Mesenchymal stem cell (in vitro differentiated cells and primary cell): ENCODE data around the gene NCOA7.
A peak's percentile ranks its signal among the peaks of the same experiment; 100 is the strongest.

Experiments used
- DNase-seq: peaks from one replicate; pipeline ENCODE4 v3.0.0-alpha.2; 2013
- H2AFZ ChIP-seq: one replicate; pipeline ENCODE4 v1.6.1; 2013; ENCODE audit warnings: low read depth, mild to moderate bottlenecking, control low read depth, inconsistent platforms, low read length, moderate library complexity
- H2AK5ac ChIP-seq: 2 replicates; pipeline ENCODE4 v1.6.1; 2013; ENCODE audit warnings: low read length, moderate library complexity, mild to moderate bottlenecking, inconsistent platforms; ENCODE audit not compliant: severe bottlenecking
- H2BK120ac ChIP-seq: one replicate; pipeline ENCODE4 v1.6.1; 2013; ENCODE audit warnings: low read depth, mild to moderate bottlenecking, inconsistent platforms, low read length, moderate library complexity
- H2BK12ac ChIP-seq, 2 experiments: one replicate each; pipeline ENCODE4 v1.6.1; 2013; ENCODE audit warnings: inconsistent platforms in 2 of 2, low read length in 2 of 2, mild to moderate bottlenecking in 2 of 2, moderate library complexity in 2 of 2, control low read depth in 1 of 2
- H2BK15ac ChIP-seq: one replicate; pipeline ENCODE4 v1.6.1; 2013; ENCODE audit warnings: mild to moderate bottlenecking, low read depth, inconsistent platforms; ENCODE audit not compliant: poor library complexity, severe bottlenecking
- H2BK5ac ChIP-seq: 2 replicates; pipeline ENCODE4 v1.6.1; 2013; ENCODE audit warnings: low read depth, mild to moderate bottlenecking, low read length, control low read depth, inconsistent platforms; ENCODE audit not compliant: poor library complexity, severe bottlenecking
- H3K14ac ChIP-seq, 2 experiments: one replicate each; pipeline ENCODE4 v1.6.1; 2013; ENCODE audit warnings: inconsistent platforms in 2 of 2, low read length in 2 of 2, control low read depth in 1 of 2, mild to moderate bottlenecking in 1 of 2, moderate library complexity in 1 of 2
- H3K18ac ChIP-seq, 2 experiments: one replicate each; pipeline ENCODE4 v1.6.1; 2013; ENCODE audit warnings: inconsistent platforms in 2 of 2, low read length in 2 of 2, control low read depth in 1 of 2, low read depth in 1 of 2, mild to moderate bottlenecking in 1 of 2
- H3K23ac ChIP-seq, 2 experiments: one replicate each; pipeline ENCODE4 v1.6.1; 2013; ENCODE audit warnings: inconsistent platforms in 2 of 2, low read length in 2 of 2, mild to moderate bottlenecking in 2 of 2, moderate library complexity in 2 of 2, control low read depth in 1 of 2
- H3K27ac ChIP-seq: 2 replicates; pipeline ENCODE4 v1.5.1; 2013; ENCODE audit warnings: mild to moderate bottlenecking, moderate library complexity, low read length, control low read depth, inconsistent platforms; ENCODE audit not compliant: poor library complexity, severe bottlenecking
- H3K27me3 ChIP-seq, 2 experiments: 2 replicates each; pipeline versions ENCODE4 v1.6.1 to v1.7.0; 2013; ENCODE audit warnings: low read length in 2 of 2, mild to moderate bottlenecking in 2 of 2, moderate library complexity in 2 of 2, control low read depth in 1 of 2, inconsistent platforms in 1 of 2; ENCODE audit not compliant: control insufficient read depth in 1 of 2, insufficient read depth in 1 of 2
- H3K36me3 ChIP-seq, 2 experiments: 2 replicates each; pipeline versions ENCODE4 v1.6.1 to v1.7.0; 2013; ENCODE audit warnings: low read length in 2 of 2, control low read depth in 1 of 2, inconsistent platforms in 1 of 2, low read depth in 1 of 2, mild to moderate bottlenecking in 1 of 2; ENCODE audit not compliant: insufficient read depth in 2 of 2, control insufficient read depth in 1 of 2
- H3K4ac ChIP-seq, 2 experiments: one replicate each; pipeline ENCODE4 v1.6.1; 2013; ENCODE audit warnings: inconsistent platforms in 2 of 2, low read length in 2 of 2, mild to moderate bottlenecking in 2 of 2, moderate library complexity in 2 of 2, control low read depth in 1 of 2, low read depth in 1 of 2
- H3K4me1 ChIP-seq: 2 replicates; pipeline ENCODE4 v1.6.1; 2013; ENCODE audit warnings: low read depth, low read length, control low read depth; ENCODE audit not compliant: control insufficient read depth, insufficient read depth
- H3K4me2 ChIP-seq: 2 replicates; pipeline ENCODE4 v1.6.1; 2013; ENCODE audit warnings: low read length, mild to moderate bottlenecking, inconsistent platforms; ENCODE audit not compliant: poor library complexity, severe bottlenecking
- H3K4me3 ChIP-seq, 2 experiments: 2 replicates each; pipeline versions ENCODE4 v1.5.1 to v1.7.0; 2013; ENCODE audit warnings: low read length in 2 of 2, mild to moderate bottlenecking in 2 of 2, control low read depth in 1 of 2, low read depth in 1 of 2; ENCODE audit not compliant: insufficient read depth in 1 of 2
- H3K79me1 ChIP-seq: replicated peaks from 2 replicates; pipeline ENCODE4 v1.6.1; 2013; ENCODE audit warnings: mild to moderate bottlenecking, control low read depth, low read length, inconsistent platforms; ENCODE audit not compliant: poor library complexity, severe bottlenecking
- H3K9ac ChIP-seq: 2 replicates; pipeline ENCODE4 v1.7.0; 2013; ENCODE audit warnings: mild to moderate bottlenecking, low read length, moderate library complexity
- H3K9me3 ChIP-seq: 2 replicates; pipeline ENCODE4 v1.7.0; 2013; ENCODE audit warnings: mild to moderate bottlenecking, low read length; ENCODE audit not compliant: control insufficient read depth
- H4K8ac ChIP-seq: one replicate; pipeline ENCODE4 v1.6.1; 2013; ENCODE audit warnings: inconsistent platforms, mild to moderate bottlenecking, low read length, moderate library complexity
- H4K91ac ChIP-seq: one replicate; pipeline ENCODE4 v1.6.1; 2013; ENCODE audit warnings: mild to moderate bottlenecking, low read length, inconsistent platforms
- WGBS: methylation state at CpG from one replicate; pipeline ENCODE4 v1.1.7; 2013; ENCODE audit warnings: mixed read lengths; 5-methylcytosine and 5-hydroxymethylcytosine counted together

NCOA7 gene

GRCh38 chr6:125944434-125944816 is 153.7 kb downstream of the NCOA7 start:
- Histone ChIP-seq H3K9ac (peak overlapping the region; percentile 59), H3K36me3 (no peaks in the 10 kb centered on the region), H3K14ac (no peak overlapping the region), H3K4me1 (peaks cover 1% of the 10 kb centered on the region), H4K91ac (no peak overlapping the region), H2AFZ (no peak overlapping the region), H2AK5ac (no peak overlapping the region), H2BK15ac (no peak overlapping the region), H3K27me3 (no peaks in the 10 kb centered on the region), H4K8ac (no peak overlapping the region), H3K9me3 (no peaks in the 10 kb centered on the region), H2BK120ac (no peak overlapping the region), H2BK12ac (no peak overlapping the region), H3K79me1 (no peaks in the 10 kb centered on the region), H3K4me2 (no peak overlapping the region), H3K23ac (no peak overlapping the region), H3K27ac (no peak overlapping the region), H3K4ac (no peak overlapping the region), H2BK5ac (no peak overlapping the region), H3K4me3 (no peak overlapping the region), H3K18ac (no peak overlapping the region)
- 0% methylated on average over 2 of the region's 5 CpGs for WGBS
- DNase-seq: peak; percentile 92

DNA sequence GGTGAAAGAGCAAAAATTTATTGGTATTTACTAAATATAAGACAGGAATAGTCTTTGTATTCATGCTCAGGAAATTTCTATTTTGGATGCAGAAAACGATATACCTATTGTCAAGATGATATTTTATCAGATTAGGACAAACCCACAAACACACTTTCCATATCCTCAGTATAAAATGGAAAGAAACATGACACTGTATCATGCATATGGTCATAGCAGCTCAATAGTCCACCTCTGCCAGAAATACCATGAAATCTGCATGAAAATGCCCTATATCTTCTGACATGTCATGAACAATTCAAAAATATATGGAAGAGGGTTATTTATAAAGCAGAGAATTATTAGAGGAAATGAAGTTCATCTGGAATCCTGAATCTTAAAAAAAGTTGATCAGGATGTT is 154.1 kb downstream of the NCOA7 start:
- Histone ChIP-seq H3K4me2 (no peak overlapping the region), H3K27me3 (no peaks in the 10 kb centered on the region), H3K4me1 (peaks cover 1% of the 10 kb centered on the region), H4K8ac (no peak overlapping the region), H3K36me3 (no peaks in the 10 kb centered on the region), H3K9me3 (no peaks in the 10 kb centered on the region), H3K4me3 (no peak overlapping the region), H2AK5ac (no peak overlapping the region), H3K4ac (no peak overlapping the region), H3K18ac (no peak overlapping the region), H3K79me1 (no peaks in the 10 kb centered on the region), H3K9ac (peak overlapping the region; percentile 59), H3K27ac (no peak overlapping the region), H2BK5ac (no peak overlapping the region), H3K14ac (no peak overlapping the region), H3K23ac (no peak overlapping the region), H4K91ac (no peak overlapping the region), H2BK120ac (no peak overlapping the region), H2BK12ac (no peak overlapping the region), H2AFZ (no peak overlapping the region), H2BK15ac (no peak overlapping the region)
- DNase-seq: peak; percentile 20
- WGBS: no CpG with 5 or more reads among the region's 1 CpG

GRCh38 chr6:125945378-125946141 is 154.8 kb downstream of the NCOA7 start:
- H3K4me3 ChIP-seq: peak overlapping the region in 1 of 2 experiments; percentile 25
- H3K36me3 ChIP-seq: no peaks in the 10 kb centered on the region
- H2BK12ac ChIP-seq: no peak overlapping the region
- no peak overlapping the region for H3K4me2 ChIP-seq
- H2AK5ac ChIP-seq: no peak overlapping the region
- H2AFZ ChIP-seq: no peak overlapping the region
- peak overlapping the region; percentile 19 to 73 for H3K18ac ChIP-seq
- WGBS: 70% methylated on average over 1 of the region's 1 CpG
- no peak overlapping the region for H3K23ac ChIP-seq
- H2BK5ac ChIP-seq: no peak overlapping the region
- H4K91ac ChIP-seq: no peak overlapping the region
- no peaks in the 10 kb centered on the region for H3K27me3 ChIP-seq
- H3K4me1 ChIP-seq: peaks cover 1% of the 10 kb centered on the region
- H3K9ac ChIP-seq: peak overlapping the region; percentile 66
- DNase-seq: peak; percentile 69
- H2BK120ac ChIP-seq: no peak overlapping the region
- H3K14ac ChIP-seq: no peak overlapping the region
- H3K79me1 ChIP-seq: no peaks in the 10 kb centered on the region
- no peaks in the 10 kb centered on the region for H3K9me3 ChIP-seq
- peak overlapping the region in 1 of 2 experiments; percentile 43 for H3K4ac ChIP-seq
- no peak overlapping the region for H4K8ac ChIP-seq
- H3K27ac ChIP-seq: peak overlapping the region; percentile 59
- H2BK15ac ChIP-seq: no peak overlapping the region

- no peak overlapping the region for H2BK15ac ChIP-seq
- H4K91ac ChIP-seq: no peak overlapping the region
- peak overlapping the region in 1 of 2 experiments; percentile 86 for H3K18ac ChIP-seq
- no peaks in the 10 kb centered on the region for H3K27me3 ChIP-seq
- H4K8ac ChIP-seq: no peak overlapping the region
- H3K27ac ChIP-seq: no peak overlapping the region
- peak overlapping the region in 1 of 2 experiments; percentile 66 for H3K14ac ChIP-seq
- H3K4me2 ChIP-seq: no peak overlapping the region
- H3K4me1 ChIP-seq: peaks cover 1% of the 10 kb centered on the region
- H3K9ac ChIP-seq: no peak overlapping the region
- H2BK5ac ChIP-seq: no peak overlapping the region
- no peak overlapping the region for H3K23ac ChIP-seq
- WGBS: 78% methylated on average over 1 of the region's 2 CpGs
- peak overlapping the region in 1 of 2 experiments; percentile 71 for H3K4ac ChIP-seq
- no peaks in the 10 kb centered on the region for H3K79me1 ChIP-seq
- H3K36me3 ChIP-seq: no peaks in the 10 kb centered on the region
- no peak overlapping the region for H3K4me3 ChIP-seq
- no peak overlapping the region for H2AFZ ChIP-seq
- DNase-seq: peak; percentile 32
- H2BK12ac ChIP-seq: peak overlapping the region; percentile 93 to 94
- H3K9me3 ChIP-seq: no peaks in the 10 kb centered on the region
- H2BK120ac ChIP-seq: no peak overlapping the region
- H2AK5ac ChIP-seq: no peak overlapping the region
These were observed 156.9 kb downstream of the NCOA7 start for GRCh38 chr6:125947615-125948014.
